CD4-positive, alpha-beta memory T cell (primary cell): ENCODE results near the gene THSD4. TPM values are rescaled to one million over a fixed set of nuclear protein-coding genes. Genes with fewer than 3 reads are reported as not detected.

Experiments used
- CTCF ChIA-PET: fragments of 350-600 bp; sonication (Branson Sonifier 250); formaldehyde crosslinking; loops from one replicate; lab custom pipeline; 2021; ENCODE audit warnings: inconsistent platforms; ENCODE audit not compliant: partially characterized antibody; lab: Charles Lee
- POLR2A ChIA-PET: fragments of 350-600 bp; sonication (Branson Sonifier 250); formaldehyde crosslinking; loops from one replicate; lab custom pipeline; 2021; ENCODE audit not compliant: partially characterized antibody; lab: Charles Lee
- DNase-seq, 5 donors: peaks; one replicate each; pipeline versions ENCODE4 v3.0.0 to v3.0.0-alpha.2; 2020 to 2022; ENCODE audit warnings: mixed read lengths in 1 of 5
- H3K27ac ChIP-seq: one replicate; pipeline ENCODE4 v1.7.0; 2013; ENCODE audit warnings: low read depth, low read length
- H3K27me3 ChIP-seq: 2 replicates; pipeline ENCODE4 v1.7.0; 2013; ENCODE audit warnings: mild to moderate bottlenecking, low read length, moderate library complexity; ENCODE audit not compliant: insufficient read depth
- H3K36me3 ChIP-seq: 2 replicates; pipeline ENCODE4 v1.7.0; 2013; ENCODE audit warnings: mild to moderate bottlenecking, low read length, moderate library complexity; ENCODE audit not compliant: insufficient read depth
- H3K4me1 ChIP-seq: 2 replicates; pipeline ENCODE4 v1.7.0; 2013; ENCODE audit warnings: mild to moderate bottlenecking, low read length, moderate library complexity; ENCODE audit not compliant: insufficient read depth
- H3K4me3 ChIP-seq, 2 donors: one replicate each; pipeline ENCODE4 v1.7.0; 2013; ENCODE audit warnings: low read length in 2 of 2, mild to moderate bottlenecking in 1 of 2
- H3K9me3 ChIP-seq, 2 donors: one replicate each; pipeline ENCODE4 v1.7.0; 2013; ENCODE audit warnings: low read length in 2 of 2, control low read depth in 1 of 2; ENCODE audit not compliant: control insufficient read depth in 1 of 2
- H3K27ac Mint-ChIP-seq, 7 donors: one replicate each; pipeline ENCODE4 v1.8.0; 2020 to 2021; ENCODE audit warnings: mixed read lengths in 7 of 7, mild to moderate bottlenecking in 6 of 7, inconsistent platforms in 3 of 7, moderate library complexity in 3 of 7
- H3K27me3 Mint-ChIP-seq, 2 donors: one replicate each; pipeline ENCODE4 v1.8.0; 2020 to 2021; ENCODE audit warnings: mixed read lengths in 2 of 2
- H3K36me3 Mint-ChIP-seq, 2 donors: one replicate each; pipeline ENCODE4 v1.8.0; 2020 to 2021; ENCODE audit warnings: mixed read lengths in 2 of 2, inconsistent platforms in 1 of 2, mild to moderate bottlenecking in 1 of 2
- H3K4me1 Mint-ChIP-seq, 4 donors: one replicate each; pipeline ENCODE4 v1.8.0; 2020 to 2021; ENCODE audit warnings: mixed read lengths in 4 of 4, mild to moderate bottlenecking in 1 of 4
- H3K4me3 Mint-ChIP-seq, 8 donors: one replicate each; pipeline ENCODE4 v1.8.0; 2020 to 2021; ENCODE audit warnings: mixed read lengths in 8 of 8, mild to moderate bottlenecking in 7 of 8, moderate library complexity in 6 of 8, inconsistent platforms in 3 of 8
- H3K9me3 Mint-ChIP-seq, 8 donors: one replicate each; pipeline ENCODE4 v1.8.0; 2020 to 2021; ENCODE audit warnings: mixed read lengths in 8 of 8, mild to moderate bottlenecking in 5 of 8, inconsistent platforms in 3 of 8, moderate library complexity in 1 of 8
- intact Hi-C: fragments of 100-400 bp; cut with micrococcal nuclease; formaldehyde crosslinking; loops from one replicate; pipeline ENCODE4 v1.15.1; 2023
- polyA plus RNA-seq, 2 donors: library from polyadenylated mRNA; unstranded; fragments of 300-500 nt; fragmentation: Illumina TruSeq; gene quantifications; one replicate each; pipeline ENCODE4 v1.2.3, GENCODE V29; 2021
- total RNA-seq, 2 experiments: library from RNA; stranded (reverse); gene quantifications; one replicate each; pipeline ENCODE4 v1.2.3, GENCODE V29; 2021

The THSD4 gene
- total and polyA plus RNA-seq, 4 experiments from 2014 or later, result not detected

DNA sequence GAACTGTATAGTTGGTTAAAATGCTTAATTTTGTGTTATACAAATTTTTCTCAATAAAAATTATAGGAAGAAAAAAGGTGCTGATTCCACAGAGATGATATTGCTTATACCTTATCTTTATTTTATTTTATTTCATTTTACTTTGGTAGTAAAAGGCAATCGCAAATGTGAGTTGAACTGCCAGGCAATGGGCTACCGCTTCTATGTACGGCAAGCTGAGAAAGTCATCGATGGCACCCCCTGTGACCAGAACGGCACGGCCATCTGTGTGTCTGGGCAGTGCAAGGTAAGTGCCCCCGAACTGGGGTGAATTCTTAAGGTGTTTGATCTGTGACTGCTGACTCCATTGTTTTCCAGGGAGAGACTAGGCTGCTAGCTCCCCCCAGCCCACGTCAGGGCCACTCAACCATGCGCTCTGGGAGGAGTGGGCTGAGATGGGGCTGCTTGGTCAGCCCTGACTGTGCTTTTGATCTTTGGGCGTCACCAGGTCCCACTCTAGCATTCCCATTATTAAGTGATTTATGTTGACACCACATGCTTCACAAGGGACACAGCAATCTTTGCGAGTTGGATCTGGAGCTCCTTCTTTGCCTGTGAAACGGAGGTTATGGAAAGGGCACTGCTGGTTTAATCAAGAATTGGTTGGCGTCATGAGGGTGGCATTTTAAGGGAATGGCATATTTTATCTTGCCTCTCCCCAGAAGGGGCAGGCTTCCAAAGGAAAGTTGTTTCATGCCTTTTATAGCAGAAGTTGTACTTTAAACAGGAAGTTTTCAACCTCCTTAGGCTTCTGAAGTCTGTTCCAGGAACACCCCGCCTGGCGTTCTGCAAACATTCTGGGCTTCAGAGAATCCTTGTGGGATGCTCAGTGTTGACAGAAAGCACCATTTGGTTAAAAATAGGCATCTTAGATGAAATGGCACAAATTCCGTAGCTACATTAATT lies 296.5 kb downstream of the THSD4 start:
- Histone ChIP-seq H3K9me3 (no peaks in the 10 kb centered on the region), H3K4me3 (no peak overlapping the region), H3K36me3 (no peaks in the 10 kb centered on the region), H3K4me1 (no peaks in the 10 kb centered on the region), H3K27ac (no peak overlapping the region), H3K27me3 (no peaks in the 10 kb centered on the region)
- no peaks in the 10 kb centered on the region for H3K4me1 Mint-ChIP-seq
- DNase-seq, result no peak
- no peak overlapping the region for H3K27ac Mint-ChIP-seq
- H3K27me3 Mint-ChIP-seq, result peaks cover 4 to 10% of the 10 kb centered on the region in 2 donors
- no peaks in the 10 kb centered on the region for H3K9me3 Mint-ChIP-seq
- intact Hi-C loops, result no loop called here
- no peak overlapping the region for H3K4me3 Mint-ChIP-seq
- CTCF ChIA-PET, result no interaction called here
- no peaks in the 10 kb centered on the region for H3K36me3 Mint-ChIP-seq
- POLR2A ChIA-PET, result no interaction called here

DNA sequence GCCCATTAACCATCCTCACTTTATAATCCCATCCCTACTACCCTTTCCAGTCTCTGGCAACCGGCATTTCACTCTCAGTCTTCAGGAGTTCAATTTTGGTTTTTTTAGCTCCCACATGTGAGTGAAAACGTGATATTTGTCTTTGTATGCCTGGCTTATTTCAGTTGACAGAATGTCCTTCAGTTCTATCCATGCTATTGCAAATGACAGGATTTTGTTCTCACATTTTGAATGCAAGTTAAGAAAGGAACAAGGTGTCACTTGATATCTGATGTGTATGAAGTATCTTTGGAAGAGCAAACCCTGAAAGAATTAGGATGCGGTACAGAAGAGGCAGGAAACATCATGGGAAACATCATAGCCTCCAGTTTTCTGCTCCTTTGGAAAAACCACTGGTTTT lies 298.1 kb downstream of the THSD4 start:
- no peaks in the 10 kb centered on the region for H3K36me3 Mint-ChIP-seq
- ChIA-PET POLR2A (no interaction called here), CTCF (no interaction called here)
- no peaks in the 10 kb centered on the region for H3K9me3 Mint-ChIP-seq
- Histone ChIP-seq H3K27me3 (no peaks in the 10 kb centered on the region), H3K9me3 (no peaks in the 10 kb centered on the region), H3K4me3 (no peak overlapping the region), H3K36me3 (no peaks in the 10 kb centered on the region), H3K4me1 (no peaks in the 10 kb centered on the region), H3K27ac (no peak overlapping the region)
- no peaks in the 10 kb centered on the region for H3K4me1 Mint-ChIP-seq
- no peak overlapping the region for H3K27ac Mint-ChIP-seq
- H3K4me3 Mint-ChIP-seq, result no peak overlapping the region
- DNase-seq, result no peak
- H3K27me3 Mint-ChIP-seq, result peaks cover 4 to 10% of the 10 kb centered on the region in 2 donors
- intact Hi-C loops, result no loop called here

DNA sequence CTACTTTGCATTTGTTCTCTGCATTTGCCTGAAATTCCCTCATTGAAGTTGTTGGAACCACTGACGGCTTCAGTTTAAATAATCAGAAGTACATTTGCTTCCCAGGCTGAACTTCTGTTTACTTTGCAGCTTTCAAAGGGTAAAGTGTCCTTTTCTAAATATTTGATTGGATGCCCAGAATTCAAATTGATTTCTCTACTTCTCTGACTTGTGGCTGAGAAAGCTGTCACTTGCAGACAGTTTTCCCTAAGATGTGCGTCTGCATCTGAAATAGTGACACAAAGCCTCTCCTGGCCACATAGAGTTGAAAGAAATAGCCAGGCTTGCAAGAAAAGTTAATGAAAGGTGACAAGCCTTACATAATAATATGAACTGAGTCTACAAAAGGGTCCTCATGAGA lies 299.6 kb downstream of the THSD4 start:
- H3K9me3 Mint-ChIP-seq, result no peaks in the 10 kb centered on the region
- no peak overlapping the region for H3K4me3 ChIP-seq
- H3K9me3 ChIP-seq, result no peaks in the 10 kb centered on the region
- no peaks in the 10 kb centered on the region for H3K4me1 ChIP-seq
- POLR2A ChIA-PET, result no interaction called here
- CTCF ChIA-PET, result no interaction called here
- H3K4me3 Mint-ChIP-seq, result no peak overlapping the region
- no peak overlapping the region for H3K27ac ChIP-seq
- H3K36me3 ChIP-seq, result no peaks in the 10 kb centered on the region
- no peaks in the 10 kb centered on the region for H3K36me3 Mint-ChIP-seq
- H3K27me3 ChIP-seq, result no peaks in the 10 kb centered on the region
- peaks cover 4 to 10% of the 10 kb centered on the region in 2 donors for H3K27me3 Mint-ChIP-seq
- no peak for DNase-seq
- no peaks in the 10 kb centered on the region for H3K4me1 Mint-ChIP-seq
- intact Hi-C loops, result no loop called here
- H3K27ac Mint-ChIP-seq, result no peak overlapping the region

DNA sequence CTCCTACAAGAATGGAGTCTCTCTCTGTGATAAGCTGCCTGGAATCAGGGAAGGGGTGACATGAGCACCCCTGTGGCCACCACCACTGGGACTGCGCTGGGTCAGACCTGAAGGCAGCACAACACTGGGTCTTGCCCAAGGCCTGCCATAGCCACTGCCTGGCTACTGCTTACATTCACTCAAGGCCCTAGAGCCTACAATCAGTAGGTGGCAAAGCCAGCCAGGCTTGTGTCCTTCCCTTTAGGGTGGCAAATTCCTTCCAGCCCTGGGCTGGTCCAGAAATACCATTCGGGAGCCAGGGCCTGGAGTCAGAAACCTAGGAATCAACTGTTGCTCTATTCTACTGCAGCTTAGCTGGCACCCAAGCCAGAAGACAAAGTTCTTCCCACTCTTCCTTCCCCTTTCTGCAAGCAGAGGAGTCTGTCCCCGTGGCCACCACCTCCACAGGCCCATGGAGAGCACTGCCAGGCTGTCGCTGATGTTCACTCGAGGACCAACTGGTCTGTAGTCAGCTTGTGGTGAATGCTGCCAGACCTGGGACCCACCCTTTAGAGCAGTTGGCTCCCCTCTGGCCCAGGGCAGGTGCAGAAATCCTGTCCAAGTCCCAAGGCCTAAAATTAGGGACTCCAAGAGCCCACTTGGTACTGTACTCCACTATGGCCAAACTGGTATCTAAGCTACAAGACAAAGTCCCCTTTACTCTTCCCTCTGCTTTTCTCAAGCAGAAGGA lies 307.4 kb downstream of the THSD4 start:
- POLR2A ChIA-PET, result no interaction called here
- H3K4me3 Mint-ChIP-seq, result no peak overlapping the region
- intact Hi-C loops, result no loop called here
- Histone ChIP-seq H3K27ac (no peak overlapping the region), H3K27me3 (no peaks in the 10 kb centered on the region), H3K9me3 (no peaks in the 10 kb centered on the region), H3K4me3 (no peak overlapping the region), H3K36me3 (no peaks in the 10 kb centered on the region), H3K4me1 (no peaks in the 10 kb centered on the region)
- DNase-seq, result peak in 1 of 5 donors; percentile 24
- no peaks in the 10 kb centered on the region for H3K4me1 Mint-ChIP-seq
- no peak overlapping the region for H3K27ac Mint-ChIP-seq
- no peaks in the 10 kb centered on the region for H3K36me3 Mint-ChIP-seq
- H3K27me3 Mint-ChIP-seq, result peaks cover 3 to 19% of the 10 kb centered on the region in 2 donors
- H3K9me3 Mint-ChIP-seq, result peaks cover 0 to 6% (median 4%) of the 10 kb centered on the region in 8 donors
- CTCF ChIA-PET, result no interaction called here

DNA sequence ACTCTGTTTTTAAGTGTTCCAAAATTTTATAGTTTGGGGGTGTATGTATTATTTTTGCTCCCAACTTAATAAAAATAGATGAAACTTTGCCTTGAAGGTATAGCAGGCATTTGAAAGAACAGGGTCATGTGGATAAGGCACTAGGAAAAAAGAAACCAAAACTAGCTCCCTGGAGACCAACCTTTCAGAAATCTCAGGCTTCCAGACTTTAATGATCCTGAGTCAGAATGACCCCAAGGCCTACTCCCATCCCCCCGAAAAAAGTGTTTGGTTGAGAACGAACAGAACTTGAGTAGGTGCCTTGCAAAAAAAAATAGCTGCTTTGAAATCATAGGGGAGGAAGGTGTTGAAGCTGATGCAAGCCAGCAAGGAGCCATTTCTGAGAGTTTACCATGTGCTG lies 309.5 kb downstream of the THSD4 start:
- CTCF ChIA-PET, result interaction anchor here (0.6 kb wide), 1 partner anchor 8 kb away, joined by 3 read pairs; no protein-coding TSS in a partner anchor
- Histone ChIP-seq H3K4me3 (no peak overlapping the region), H3K27me3 (no peaks in the 10 kb centered on the region), H3K4me1 (no peaks in the 10 kb centered on the region), H3K9me3 (no peaks in the 10 kb centered on the region), H3K36me3 (no peaks in the 10 kb centered on the region), H3K27ac (no peak overlapping the region)
- Mint-ChIP-seq H3K4me3 (no peak overlapping the region), H3K9me3 (peaks cover 0 to 6% (median 4%) of the 10 kb centered on the region in 8 donors), H3K4me1 (peaks cover 0 to 4% (median 0%) of the 10 kb centered on the region in 4 donors), H3K36me3 (no peaks in the 10 kb centered on the region), H3K27ac (no peak overlapping the region), H3K27me3 (peaks cover 8 to 19% of the 10 kb centered on the region in 2 donors)
- intact Hi-C loops, result no loop called here
- DNase-seq, result no peak
- POLR2A ChIA-PET, result no interaction called here

DNA sequence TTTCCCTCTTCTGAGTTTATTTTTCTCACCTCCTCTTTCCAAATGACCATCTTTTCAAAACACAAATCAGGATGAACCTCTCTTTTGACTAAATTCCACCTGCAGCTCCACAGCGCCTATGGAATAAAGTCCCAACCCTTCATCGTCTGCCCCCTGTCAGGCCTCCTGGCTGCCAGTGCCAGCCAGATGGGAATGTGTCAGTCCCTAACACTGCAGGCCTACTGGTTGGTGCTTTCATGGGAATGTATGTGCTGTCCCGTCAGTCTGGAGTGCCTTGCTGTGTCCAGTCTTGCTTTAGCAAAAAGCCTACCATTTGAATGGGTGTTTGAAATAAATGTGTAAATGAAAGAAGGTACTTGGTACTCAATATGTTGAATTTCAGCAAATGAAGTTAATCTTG lies 310.1 kb downstream of the THSD4 start:
- no peaks in the 10 kb centered on the region for H3K4me1 ChIP-seq
- Mint-ChIP-seq H3K4me3 (no peak overlapping the region), H3K36me3 (no peaks in the 10 kb centered on the region), H3K9me3 (peaks cover 0 to 6% (median 4%) of the 10 kb centered on the region in 8 donors), H3K27ac (no peak overlapping the region), H3K4me1 (peaks cover 0 to 4% (median 0%) of the 10 kb centered on the region in 4 donors), H3K27me3 (peaks cover 8 to 18% of the 10 kb centered on the region in 2 donors)
- no peaks in the 10 kb centered on the region for H3K9me3 ChIP-seq
- intact Hi-C loops, result no loop called here
- CTCF ChIA-PET, result no interaction called here
- H3K36me3 ChIP-seq, result no peaks in the 10 kb centered on the region
- H3K4me3 ChIP-seq, result no peak overlapping the region
- POLR2A ChIA-PET, result no interaction called here
- H3K27me3 ChIP-seq, result no peaks in the 10 kb centered on the region
- H3K27ac ChIP-seq, result no peak overlapping the region
- DNase-seq, result no peak

DNA sequence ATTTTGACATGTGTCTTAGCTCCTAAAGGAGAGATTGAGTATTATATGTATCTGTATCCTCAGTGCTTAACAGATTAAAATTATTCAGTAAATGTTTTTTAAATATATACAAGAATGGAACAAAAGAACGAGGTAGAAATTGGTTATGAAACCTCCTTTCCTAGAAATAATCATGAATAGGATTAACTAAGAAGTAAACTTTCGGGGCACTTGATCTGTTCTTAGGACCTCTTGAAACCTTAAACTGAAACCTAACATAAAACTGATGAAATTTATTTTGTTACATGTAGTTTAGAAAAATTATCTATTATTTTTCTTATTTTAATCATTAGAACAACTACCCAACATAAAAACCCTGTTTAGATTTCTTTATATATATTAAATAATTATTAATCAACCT lies 311.5 kb downstream of the THSD4 start:
- Mint-ChIP-seq H3K9me3 (peaks cover 0 to 5% (median 2%) of the 10 kb centered on the region in 8 donors), H3K27ac (no peak overlapping the region), H3K36me3 (no peaks in the 10 kb centered on the region), H3K4me3 (no peak overlapping the region), H3K4me1 (peaks cover 0 to 4% (median 0%) of the 10 kb centered on the region in 4 donors), H3K27me3 (peaks cover 8 to 11% of the 10 kb centered on the region in 2 donors)
- ChIA-PET POLR2A (no interaction called here), CTCF (interaction anchor here (1.2 kb wide), 1 partner anchor 40 kb away, joined by 3 read pairs; no protein-coding TSS in a partner anchor)
- no peak for DNase-seq
- intact Hi-C loops, result no loop called here
- H3K9me3 ChIP-seq, result no peaks in the 10 kb centered on the region
- no peak overlapping the region for H3K27ac ChIP-seq
- no peaks in the 10 kb centered on the region for H3K4me1 ChIP-seq
- H3K27me3 ChIP-seq, result no peaks in the 10 kb centered on the region
- no peak overlapping the region for H3K4me3 ChIP-seq
- no peaks in the 10 kb centered on the region for H3K36me3 ChIP-seq
